Thyroid gland (tissue), 4 donors: ENCODE data around the gene PFAS. TPM values are rescaled to one million over a fixed set of nuclear protein-coding genes. Genes with fewer than 3 reads are reported as not detected.

Experiments
- DNase-seq, 2 donors: peaks; one replicate each; pipeline ENCODE4 v3.0.0-alpha.2; 2019
- H3K27ac ChIP-seq, 3 donors: fragments of 200-600 bp; sonication (generic); 1 replicate in 2 of 3; 2 replicates in 1 of 3; pipeline ENCODE4 v1.5.1; 2016 to 2019; ENCODE audit warnings: mild to moderate bottlenecking in 1 of 3, moderate library complexity in 1 of 3
- H3K27me3 ChIP-seq: fragments of 200-600 bp; sonication (generic); one replicate; pipeline ENCODE4 v1.5.1; 2019
- H3K36me3 ChIP-seq, 2 donors: fragments of 200-600 bp; sonication (generic); one replicate each; pipeline ENCODE4 v1.5.1; 2016 to 2019
- H3K4me1 ChIP-seq, 2 donors: fragments of 200-600 bp; sonication (generic); one replicate each; pipeline ENCODE4 v1.5.1; 2017 to 2019
- H3K4me3 ChIP-seq, 3 donors: fragments of 200-600 bp; sonication (generic); replicated peaks in 1 of 3; 1 replicate in 2 of 3; 2 replicates in 1 of 3; pipeline ENCODE4 v1.5.1; 2016; ENCODE audit warnings: mild to moderate bottlenecking in 1 of 3
- H3K9me3 ChIP-seq: fragments of 200-600 bp; sonication (generic); one replicate; pipeline ENCODE4 v1.5.1; 2017
- CTCF ChIP-seq, 6 experiments: fragments of 200-600 bp in 3 of 6; fragments of 450-650 bp in 3 of 6; sonication (generic) in 3 of 6; IDR thresholded peaks; one replicate each; pipeline ENCODE4 v1.5.1; 2016 to 2019; ENCODE audit warnings: antibody characterized with exemption in 6 of 6, mild to moderate bottlenecking in 2 of 6, inconsistent platforms in 1 of 6, moderate library complexity in 1 of 6
- POLR2A ChIP-seq, 2 donors: fragments of 450-650 bp; IDR thresholded peaks; one replicate each; pipeline ENCODE4 v1.6.1; 2017; ENCODE audit warnings: antibody characterized with exemption in 2 of 2, mild to moderate bottlenecking in 2 of 2, moderate library complexity in 1 of 2
- WGBS, 2 donors: methylation state at CpG; one replicate each; pipeline ENCODE4 v1.1.5; 2017; 5-methylcytosine and 5-hydroxymethylcytosine counted together
- intact Hi-C: fragments of 100-400 bp; cut with DNase I; formaldehyde crosslinking; loops from one replicate; pipeline ENCODE4 v1.15.1; 2023
- total RNA-seq, 4 donors: library from RNA; depleted of rRNA; stranded (reverse); fragments of >200 nt; gene quantifications; one replicate each; pipeline ENCODE4 v1.2.3, GENCODE V29; 2016

The PFAS gene
- total RNA-seq, 4 donors from 2014 or later, result 14.8 to 39.5 (median 18.3) TPM

- Histone ChIP-seq H3K36me3 (no peaks in the 10 kb centered on the region), H3K4me3 (peak overlapping the region; percentile 17 to 89 (median 66)), H3K27ac (peak overlapping the region; percentile 93 to 99 (median 98)), H3K9me3 (no peaks in the 10 kb centered on the region), H3K27me3 (no peaks in the 10 kb centered on the region), H3K4me1 (peaks cover 8 to 18% of the 10 kb centered on the region in 2 donors)
- intact Hi-C loops, result loop anchor here (10.0 kb wide), 2 partner anchors 74 to 96 kb away; partner anchors contain the start of genes HES7 and SLC25A35
- peak; percentile 92 to 94 for DNase-seq
- WGBS, 2 donors, result 2% methylated on average over 32 to 43 of the region's 45 CpGs
- peak in 1 of 6 experiments; percentile 4 for TF ChIP-seq CTCF (IDR thresholded peaks at IDR 0.05)
- peak in 1 of 2 donors; percentile 36 for TF ChIP-seq POLR2A (IDR thresholded peaks at IDR 0.05)
These were observed 28.1 kb upstream of the PFAS start for GRCh38 chr17:8220783-8221662.

GRCh38 chr17:8221663-8222379 is 27.3 kb upstream of the PFAS start:
- DNase-seq, result peak; percentile 86 to 88
- Histone ChIP-seq H3K9me3 (no peaks in the 10 kb centered on the region), H3K27ac (peak overlapping the region; percentile 93 to 99 (median 98)), H3K36me3 (no peaks in the 10 kb centered on the region), H3K4me1 (peaks cover 8 to 18% of the 10 kb centered on the region in 2 donors), H3K27me3 (no peaks in the 10 kb centered on the region), H3K4me3 (peak overlapping the region; percentile 17 to 89 (median 66))
- WGBS, 2 donors, result 1% methylated on average over 39 to 40 of the region's 40 CpGs
- no peak for TF ChIP-seq CTCF (IDR thresholded peaks at IDR 0.05)
- no peak for TF ChIP-seq POLR2A (IDR thresholded peaks at IDR 0.05)
- intact Hi-C loops, result loop anchor here (10.0 kb wide), 2 partner anchors 73 to 97 kb away; partner anchors contain the start of genes HES7 and SLC25A35

- no peak for TF ChIP-seq POLR2A (IDR thresholded peaks at IDR 0.05)
- Histone ChIP-seq H3K4me3 (peak overlapping the region; percentile 3 to 66 (median 25)), H3K9me3 (no peaks in the 10 kb centered on the region), H3K27me3 (no peaks in the 10 kb centered on the region), H3K4me1 (peaks cover 8 to 18% of the 10 kb centered on the region in 2 donors), H3K27ac (peak overlapping the region; percentile 93 to 99 (median 98)), H3K36me3 (peaks cover under 1 to 3% of the 10 kb centered on the region in 2 donors)
- WGBS, 2 donors, result 0 to 3% methylated on average over 6 to 9 of the region's 9 CpGs
- no peak for DNase-seq
- intact Hi-C loops, result loop anchor here (10.0 kb wide), 2 partner anchors 72 to 98 kb away; partner anchors contain the start of genes HES7 and SLC25A35
These were observed 26.8 kb upstream of the PFAS start for GRCh38 chr17:8222380-8222629.

GRCh38 chr17:8222630-8223355 is 26.3 kb upstream of the PFAS start:
- H3K9me3 ChIP-seq, result no peaks in the 10 kb centered on the region
- TF ChIP-seq POLR2A (IDR thresholded peaks at IDR 0.05) (peak; percentile 48 to 89), CTCF (IDR thresholded peaks at IDR 0.05) (no peak)
- H3K27me3 ChIP-seq, result no peaks in the 10 kb centered on the region
- DNase-seq, result peak; percentile 95
- H3K4me1 ChIP-seq, result peaks cover 8 to 18% of the 10 kb centered on the region in 2 donors
- intact Hi-C loops, result loop anchor here (10.0 kb wide), 2 partner anchors 72 to 98 kb away; partner anchors contain the start of genes HES7 and SLC25A35
- WGBS, 2 donors, result 0% methylated on average over 15 to 44 of the region's 49 CpGs
- peak overlapping the region; percentile 3 to 66 (median 25) for H3K4me3 ChIP-seq
- H3K27ac ChIP-seq, result peak overlapping the region; percentile 93 to 99 (median 98)
- peaks cover 5 to 8% of the 10 kb centered on the region in 2 donors for H3K36me3 ChIP-seq
